HG02970 (cell line): ENCODE measurements around the gene TPRKB.
"Not testable (repeated sequence)": the region's sequence is repeated elsewhere in the genome, so short reads cannot be mapped to it uniquely, and the experiment has no call there.

Experiments
- ATAC-seq: cut with Tn5 transposase; IDR thresholded peaks from one replicate; pipeline ENCODE4 v1.9.1; 2021; ENCODE audit warnings: mild to moderate bottlenecking, moderate library complexity, moderate number of reproducible peaks; ENCODE audit not compliant: unreplicated experiment, low FRiP score

The TPRKB gene

DNA sequence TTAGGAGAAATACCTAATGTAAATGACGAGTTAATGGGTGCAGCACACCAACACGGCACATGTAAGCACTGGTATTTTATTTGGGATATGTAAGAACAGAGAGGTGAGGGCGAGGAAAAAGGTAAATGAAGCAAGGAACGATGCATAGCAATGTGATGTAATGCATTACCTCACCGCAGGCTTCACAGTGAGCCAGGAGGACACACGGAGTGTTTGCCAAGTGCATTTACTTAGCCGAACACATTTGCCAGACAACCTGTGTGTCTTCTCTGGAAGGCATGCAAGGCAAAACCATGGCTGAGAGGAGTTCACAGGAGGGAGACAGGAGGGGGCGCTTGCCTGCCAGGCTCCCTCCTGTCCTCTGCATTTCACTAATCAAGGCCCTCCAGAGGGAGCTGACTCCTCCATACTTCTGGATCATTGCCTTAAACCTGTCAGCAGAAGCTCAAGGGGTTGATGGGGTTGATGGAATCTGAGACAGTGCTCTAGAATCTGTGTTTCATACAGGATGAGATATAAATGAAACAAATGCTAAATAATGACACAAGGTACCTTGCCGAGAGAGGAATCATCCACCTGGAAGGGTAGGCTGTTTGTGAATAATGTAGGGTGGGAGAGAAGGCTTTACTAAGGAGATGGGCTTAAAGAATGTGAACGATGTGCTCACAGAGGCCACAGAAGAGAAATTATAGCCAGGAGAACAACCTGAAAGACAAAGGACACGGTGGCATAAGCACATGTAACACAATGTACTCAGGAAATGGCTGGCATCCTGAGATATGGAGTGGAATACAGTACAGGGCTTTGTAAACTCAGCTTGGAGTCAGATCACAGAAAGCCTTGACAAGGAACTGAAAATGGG lies 9.1 kb upstream of the TPRKB start:
- ATAC-seq = no peak

DNA sequence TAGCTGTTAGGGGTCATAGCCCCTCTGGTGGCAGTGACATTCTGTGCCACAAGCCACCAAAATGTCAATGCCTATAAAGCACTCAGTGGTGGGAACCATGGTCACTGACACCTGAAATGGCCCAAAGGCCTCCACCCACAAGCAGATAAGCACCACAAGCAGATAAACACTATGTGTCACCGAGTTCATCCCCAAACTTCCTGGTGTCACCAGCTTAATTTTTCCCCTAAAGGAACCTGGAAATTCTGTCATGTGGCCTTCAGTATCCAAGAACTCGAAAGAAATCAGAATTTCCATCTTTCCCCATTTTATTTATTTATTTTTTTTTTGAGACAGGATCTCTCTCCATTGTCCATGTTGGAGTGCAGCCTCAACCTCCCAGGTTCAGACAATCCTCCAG lies 3.6 kb upstream of the TPRKB start:
- no peak for ATAC-seq

DNA sequence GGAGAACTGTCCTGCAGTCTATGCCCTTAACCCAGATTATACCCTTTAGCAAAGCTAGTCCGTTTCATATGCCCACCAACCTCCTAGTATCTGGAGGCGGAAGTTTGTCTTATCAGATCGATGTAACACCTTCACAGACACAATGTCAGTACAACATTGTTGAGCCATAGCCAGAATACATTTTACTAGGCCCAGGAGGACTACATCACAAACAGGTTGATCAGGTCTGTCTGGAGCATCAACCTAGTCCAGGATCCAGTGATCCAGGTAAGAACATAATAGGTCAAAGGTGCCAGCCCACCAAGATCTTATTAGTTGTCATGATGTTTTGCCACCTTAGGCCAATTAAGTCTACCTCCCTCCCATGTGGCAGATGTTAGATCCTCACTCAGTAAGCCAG lies 2.0 kb upstream of the TPRKB start:
- ATAC-seq = no peak

DNA sequence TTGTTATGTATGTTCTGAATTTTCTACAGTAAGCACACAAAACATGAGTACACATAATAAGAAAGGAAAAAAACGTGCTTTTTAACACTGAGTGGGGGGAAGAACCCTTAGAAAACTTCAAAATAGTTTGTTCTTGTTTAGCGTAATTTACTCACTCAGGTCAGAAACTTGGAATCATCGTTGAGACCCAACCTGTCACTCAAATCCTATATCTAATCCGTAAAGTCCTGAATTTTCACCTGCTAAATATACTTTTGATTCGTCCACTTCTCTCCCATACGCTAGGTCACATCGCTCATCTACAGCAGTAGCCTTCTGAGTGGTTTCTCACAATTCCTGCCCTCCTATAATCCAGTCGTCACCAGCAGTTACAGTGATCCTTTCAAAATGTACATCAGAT lies 767 bp downstream of the TPRKB start:
- peak; percentile 5 for ATAC-seq

DNA sequence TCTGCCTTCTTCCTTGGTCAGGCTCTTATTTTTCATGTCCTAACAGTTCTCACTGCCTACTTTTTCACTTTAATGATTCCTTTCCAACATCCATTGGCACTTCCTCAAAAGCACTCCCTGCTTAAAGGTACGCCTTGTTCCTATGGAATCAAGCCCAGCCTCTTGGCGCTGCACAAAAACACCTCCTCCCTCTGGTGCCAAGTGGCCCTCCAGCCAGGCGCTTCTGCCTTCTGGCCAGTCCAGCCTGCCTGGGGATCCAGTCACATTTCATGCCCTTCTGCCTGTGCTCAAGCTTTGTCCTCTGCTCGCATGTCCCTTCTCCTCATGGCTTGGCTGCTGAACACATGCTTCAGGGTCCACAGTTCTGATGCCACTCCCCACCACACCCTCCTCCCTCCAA lies 6.3 kb downstream of the TPRKB start:
- no peak for ATAC-seq

DNA sequence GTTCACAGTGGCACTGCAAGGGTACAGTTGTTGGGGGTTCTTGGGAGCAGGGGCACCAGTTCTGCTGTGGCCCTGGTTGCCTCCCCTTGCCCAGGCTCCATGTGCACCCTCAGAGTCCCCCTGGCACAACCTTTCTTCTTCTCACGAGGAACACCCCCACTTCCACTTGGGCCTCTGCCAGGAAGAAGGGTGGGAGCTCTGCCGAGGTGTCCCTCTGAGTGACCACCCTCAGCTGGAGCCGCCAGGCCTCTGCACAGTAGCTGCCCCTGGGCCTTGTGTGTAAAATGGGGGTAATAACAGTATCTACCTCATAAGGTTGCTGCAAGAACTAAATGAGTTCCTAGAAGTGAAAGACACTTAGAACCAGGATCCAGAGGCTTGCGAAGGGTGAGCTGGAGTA lies 8.4 kb downstream of the TPRKB start:
- no peak for ATAC-seq

DNA sequence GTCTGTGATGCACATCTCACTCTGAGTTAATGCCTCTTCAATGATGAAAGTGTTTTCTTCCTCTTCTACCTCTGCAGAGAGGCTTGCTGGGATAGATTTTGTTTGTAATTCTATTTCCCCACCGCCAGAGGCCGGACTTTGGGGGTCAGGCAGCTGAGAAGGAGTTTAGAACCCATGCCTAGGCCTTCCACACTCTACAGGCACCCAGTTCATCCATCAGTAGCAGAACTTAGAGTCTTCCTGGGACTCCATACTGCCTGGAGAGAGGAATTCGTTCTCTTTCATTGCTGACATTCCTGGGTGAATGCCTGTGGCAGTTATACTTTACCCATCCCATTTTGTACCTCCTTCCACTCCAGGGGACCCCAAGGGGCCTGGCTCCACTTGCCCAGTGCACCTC lies 9.1 kb downstream of the TPRKB start:
- no peak for ATAC-seq

DNA sequence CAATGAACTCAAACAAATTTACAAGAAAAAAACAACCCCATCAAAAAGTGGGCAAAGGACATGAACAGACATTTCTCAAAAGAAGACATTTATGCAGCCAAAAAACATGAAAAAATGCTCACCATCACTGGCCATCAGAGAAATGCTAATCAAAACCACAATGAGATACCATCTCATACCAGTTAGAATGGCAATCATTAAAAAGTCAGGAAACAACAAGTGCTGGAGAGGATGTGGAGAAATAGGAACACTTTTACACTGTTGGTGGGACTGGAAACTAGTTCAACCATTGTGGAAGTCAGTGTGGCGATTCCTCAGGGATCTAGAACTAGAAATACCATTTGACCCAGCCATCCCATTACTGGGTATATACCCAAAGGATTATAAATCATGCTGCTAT lies 10.5 kb downstream of the TPRKB start:
- ATAC-seq = not testable (repeated sequence)

DNA sequence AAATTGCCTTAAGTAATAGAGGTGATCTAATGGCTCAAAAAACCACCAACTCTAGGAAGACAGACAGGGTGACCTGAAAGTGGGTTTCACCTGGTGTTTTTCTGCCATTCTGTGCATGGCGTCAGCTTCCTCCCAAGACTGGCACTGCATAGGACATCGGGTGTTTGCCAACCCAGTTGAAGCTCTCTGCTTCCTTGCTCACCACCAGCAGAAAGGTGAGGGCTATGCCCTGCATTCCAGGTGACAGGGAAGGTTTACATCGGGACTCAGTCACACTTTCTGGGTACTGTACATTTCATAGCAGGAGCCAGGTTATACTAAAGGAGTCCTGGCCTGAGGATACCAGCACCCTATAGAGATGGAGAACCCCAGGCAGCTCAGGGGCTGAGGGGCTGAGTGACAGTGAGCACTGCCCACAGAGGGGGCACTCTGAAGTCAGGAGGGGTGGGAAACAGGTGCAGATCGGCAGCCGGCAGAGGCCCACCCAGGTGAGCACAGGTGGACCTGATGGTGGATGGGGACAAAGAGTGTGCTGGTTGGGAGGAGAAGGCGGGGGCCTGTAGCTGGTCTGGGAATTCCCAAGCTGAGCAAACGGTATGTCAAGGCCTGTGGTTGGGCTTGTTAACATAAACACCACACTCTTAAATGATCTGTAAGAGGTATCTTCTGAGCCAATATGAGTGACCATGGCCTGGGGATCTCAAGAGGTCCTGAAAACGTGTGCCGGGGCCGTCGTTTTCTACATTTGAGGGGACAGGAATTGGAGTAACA lies 18.1 kb downstream of the TPRKB start:
- ATAC-seq = no peak

DNA sequence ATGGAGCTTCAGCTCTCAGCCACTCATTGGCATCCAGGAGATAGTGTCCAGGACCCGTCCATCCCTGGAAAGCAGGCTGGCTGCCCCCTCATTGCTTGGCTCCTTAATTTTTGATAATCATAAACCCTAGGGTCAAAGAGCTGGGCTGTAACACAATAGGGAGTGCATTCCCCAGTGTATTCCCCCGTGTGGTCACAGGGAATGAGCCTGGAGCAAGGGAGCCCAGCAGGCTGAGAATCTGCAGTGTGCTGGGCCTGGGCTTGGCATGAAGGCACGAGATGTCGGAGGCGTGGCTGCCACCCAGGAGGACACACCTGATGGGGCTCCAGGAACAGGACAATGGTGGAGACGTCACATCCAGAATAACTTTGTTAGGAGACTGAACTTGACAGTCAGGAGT lies 18.7 kb downstream of the TPRKB start:
- no peak for ATAC-seq

DNA sequence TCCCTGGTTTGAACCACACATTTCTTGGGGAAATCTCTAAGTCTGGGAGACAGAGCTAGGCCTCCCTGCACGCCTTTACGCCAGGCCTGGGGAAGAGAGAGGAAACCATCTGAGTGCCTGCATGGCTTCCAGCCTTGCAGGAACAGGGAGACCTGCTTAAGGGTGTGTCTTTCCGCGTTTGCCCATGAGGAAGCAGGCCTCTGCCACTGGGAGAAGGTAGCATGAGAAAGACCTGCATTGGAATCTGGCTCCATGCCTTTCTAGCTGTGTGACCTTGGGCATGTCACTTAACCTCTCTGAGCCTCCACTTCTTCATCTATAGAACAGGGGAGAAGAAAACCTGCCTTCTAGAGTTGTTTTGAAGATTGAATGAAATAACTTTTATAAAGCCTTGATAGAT lies 19.4 kb downstream of the TPRKB start:
- ATAC-seq = not testable (repeated sequence)

DNA sequence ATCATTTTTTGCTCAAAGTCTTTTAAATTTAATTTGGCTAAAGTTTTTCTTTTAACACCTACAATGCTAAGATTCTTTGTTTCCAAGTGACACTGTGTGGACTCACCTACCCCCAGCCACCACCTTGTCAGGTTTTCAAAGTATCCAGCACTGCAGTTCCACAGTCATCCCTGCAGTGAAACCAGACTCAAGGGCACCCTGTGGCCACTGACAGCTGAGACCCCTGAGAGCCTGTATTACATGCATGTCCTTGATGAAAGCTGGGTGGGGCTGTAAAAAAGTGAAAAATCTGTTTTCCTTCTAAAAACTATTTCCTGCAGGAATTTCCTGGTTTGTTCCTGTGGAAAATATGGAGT lies 19.9 kb downstream of the TPRKB start:
- no peak for ATAC-seq

DNA sequence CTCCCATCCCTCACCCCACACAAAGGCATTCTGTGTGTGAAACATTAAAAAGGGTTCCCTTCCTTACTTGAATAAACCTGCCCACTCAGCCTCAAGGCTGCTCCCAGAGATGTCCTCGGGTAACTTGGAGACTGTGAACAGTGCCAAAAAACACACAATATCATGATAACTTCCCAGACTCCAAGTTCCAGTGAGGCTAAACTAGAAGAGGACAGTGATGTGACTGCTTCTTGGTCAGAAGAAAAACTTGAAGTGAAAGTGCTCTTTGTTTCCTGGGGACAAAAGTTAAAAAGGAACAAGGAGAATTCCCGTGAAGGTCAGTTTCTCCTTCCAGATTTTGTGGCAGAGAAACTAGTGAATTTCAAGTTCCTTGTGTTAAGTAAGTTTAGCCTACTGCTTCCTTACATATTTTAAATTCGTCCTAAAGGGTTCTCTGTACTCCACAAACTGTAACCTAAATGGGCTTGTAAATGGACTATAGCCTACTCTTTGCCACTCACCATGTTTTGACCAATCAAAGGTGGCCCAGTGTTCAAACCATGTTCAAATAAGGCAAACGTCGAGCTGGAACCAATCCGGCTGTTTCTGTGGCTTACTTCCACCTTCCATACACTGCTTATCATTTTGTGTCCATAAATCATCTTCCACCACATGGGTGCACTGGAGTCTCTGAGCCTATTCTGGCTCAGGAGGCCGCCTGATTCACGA lies 20.4 kb downstream of the TPRKB start:
- no peak for ATAC-seq

DNA sequence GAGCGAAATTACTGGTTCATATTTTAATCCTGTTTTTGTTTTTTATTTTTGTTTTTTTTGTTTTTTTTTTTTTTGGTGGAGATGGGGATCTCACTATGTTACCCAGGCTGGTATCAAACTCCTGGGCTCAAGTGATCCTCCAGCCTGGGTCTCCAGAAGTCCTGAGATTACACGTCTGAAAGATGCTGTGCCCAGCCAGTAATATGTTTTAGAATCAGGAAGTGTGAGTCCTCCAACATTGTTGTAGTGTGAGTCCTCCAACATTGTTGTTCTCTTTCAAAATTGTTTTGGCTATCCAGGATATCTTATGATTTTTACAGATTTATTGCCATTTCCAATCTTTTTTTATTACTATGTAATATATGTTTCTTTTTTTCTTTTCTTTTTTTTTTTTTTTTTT lies 23.1 kb downstream of the TPRKB start:
- no peak for ATAC-seq

DNA sequence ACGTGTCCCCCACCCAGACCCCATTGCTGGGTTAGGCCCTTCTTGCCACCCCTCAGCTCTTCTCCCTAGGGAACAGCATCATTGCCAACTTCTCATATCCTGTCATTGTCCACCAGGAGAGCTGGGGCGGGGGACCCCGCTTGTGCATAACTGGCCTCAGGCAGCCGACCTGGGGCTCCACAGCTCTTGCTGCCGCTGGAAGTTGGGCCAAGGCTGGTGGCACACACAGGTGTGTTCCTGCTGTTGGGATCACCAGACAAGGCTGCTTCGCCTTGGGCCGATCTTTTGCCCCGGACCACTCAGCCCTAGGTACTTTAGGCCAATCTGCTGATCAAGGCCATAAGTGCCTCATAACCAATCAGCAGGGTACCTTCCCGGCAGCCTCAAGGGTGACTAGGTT lies 28.6 kb downstream of the TPRKB start:
- ATAC-seq = no peak

DNA sequence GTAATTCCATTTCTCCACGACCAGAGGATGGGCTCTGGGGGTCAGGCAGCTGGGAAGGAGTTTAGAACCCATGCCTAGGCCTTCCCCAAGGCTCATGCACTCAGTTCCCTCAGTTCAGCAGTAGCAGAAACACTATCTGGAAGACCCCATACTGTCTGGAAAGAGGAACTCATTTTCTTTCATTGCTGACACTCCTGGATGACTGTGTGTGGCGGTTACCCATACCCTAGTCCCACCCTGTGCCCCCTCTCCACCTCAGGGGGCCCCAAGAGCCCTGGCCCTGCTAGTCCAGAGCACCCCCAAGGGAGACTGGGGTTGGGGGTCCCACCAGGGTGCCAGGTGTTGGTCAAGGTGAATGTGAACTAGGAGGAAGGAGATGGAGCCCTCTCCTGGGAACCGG lies 29.5 kb downstream of the TPRKB start:
- ATAC-seq = no peak

DNA sequence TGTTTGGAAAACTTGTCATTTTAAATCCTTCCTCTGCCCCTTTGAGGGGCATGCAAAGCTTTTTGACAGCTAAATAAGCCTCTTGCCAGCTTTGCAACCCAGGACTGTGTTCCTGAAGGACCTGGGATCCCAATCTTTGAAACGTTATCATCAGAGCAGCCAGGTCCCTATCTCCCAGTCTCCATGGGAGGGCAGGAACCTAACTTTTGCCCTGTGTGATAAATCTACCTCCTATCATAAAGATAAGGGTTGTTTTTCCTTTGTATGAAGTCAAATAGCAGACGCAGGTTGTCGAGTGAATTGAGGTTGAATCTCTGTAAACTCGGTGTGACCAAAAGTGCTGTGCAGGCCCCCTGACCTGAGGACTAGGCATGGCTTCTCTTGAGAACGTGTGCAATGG lies 30.1 kb downstream of the TPRKB start:
- no peak for ATAC-seq

DNA sequence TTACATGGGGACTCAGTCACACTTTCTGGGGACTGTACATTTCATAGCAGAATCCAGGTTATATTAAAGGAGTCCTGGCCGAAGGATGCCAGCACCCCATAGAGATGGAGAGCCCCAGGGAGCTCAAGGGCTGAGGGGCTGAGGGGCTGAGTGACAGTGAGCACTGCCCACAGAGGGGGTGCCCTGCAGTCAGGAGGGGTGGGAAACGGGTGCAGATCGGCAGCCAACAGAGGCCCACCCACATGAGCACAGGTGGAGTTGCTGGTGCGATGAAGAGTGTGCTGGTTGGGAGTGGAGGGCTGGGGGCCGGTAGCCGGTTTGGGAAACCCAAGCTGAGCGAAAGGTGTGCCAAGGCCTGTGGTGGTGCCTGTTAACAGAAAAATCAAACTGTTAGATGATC lies 32.1 kb downstream of the TPRKB start:
- no peak for ATAC-seq

DNA sequence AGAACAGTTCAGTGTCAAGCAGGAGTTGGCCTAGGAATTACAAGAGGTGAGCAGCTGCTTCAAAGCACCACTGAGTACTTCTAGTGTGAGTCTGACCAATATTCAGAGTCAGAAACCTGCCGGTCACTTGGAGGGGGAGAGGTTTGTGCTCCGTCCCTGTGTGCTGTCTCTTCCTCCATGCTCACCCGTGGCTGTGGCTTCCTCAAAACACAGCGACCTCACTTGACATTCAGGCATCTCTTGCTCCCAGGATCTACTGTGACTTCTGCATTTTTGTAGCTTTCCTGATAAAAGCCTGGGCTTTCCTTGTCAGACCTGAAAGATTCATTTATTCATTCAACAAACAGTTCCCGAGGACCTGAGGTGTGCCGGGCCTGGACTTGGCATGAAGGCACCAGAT lies 32.9 kb downstream of the TPRKB start:
- ATAC-seq = no peak

DNA sequence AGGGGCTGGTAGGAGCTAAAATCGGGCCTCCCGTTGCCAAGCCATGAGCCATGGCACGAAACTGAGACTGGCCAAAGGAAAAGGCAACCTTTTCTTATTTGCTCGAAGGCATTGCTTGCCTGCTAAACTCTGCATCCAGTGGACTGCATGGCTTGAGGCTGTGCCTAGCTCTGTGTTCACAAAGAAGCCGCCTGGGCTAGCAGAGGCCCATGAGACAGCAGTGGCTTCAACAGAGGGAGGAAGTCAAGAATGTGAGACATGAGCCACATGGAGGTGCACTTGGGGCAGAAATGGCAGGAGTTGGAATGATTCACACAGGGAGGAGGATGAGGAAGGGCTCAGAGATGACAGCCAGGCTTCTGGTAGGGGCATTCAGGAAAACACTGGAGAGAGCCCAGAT lies 33.5 kb downstream of the TPRKB start:
- no peak for ATAC-seq

DNA sequence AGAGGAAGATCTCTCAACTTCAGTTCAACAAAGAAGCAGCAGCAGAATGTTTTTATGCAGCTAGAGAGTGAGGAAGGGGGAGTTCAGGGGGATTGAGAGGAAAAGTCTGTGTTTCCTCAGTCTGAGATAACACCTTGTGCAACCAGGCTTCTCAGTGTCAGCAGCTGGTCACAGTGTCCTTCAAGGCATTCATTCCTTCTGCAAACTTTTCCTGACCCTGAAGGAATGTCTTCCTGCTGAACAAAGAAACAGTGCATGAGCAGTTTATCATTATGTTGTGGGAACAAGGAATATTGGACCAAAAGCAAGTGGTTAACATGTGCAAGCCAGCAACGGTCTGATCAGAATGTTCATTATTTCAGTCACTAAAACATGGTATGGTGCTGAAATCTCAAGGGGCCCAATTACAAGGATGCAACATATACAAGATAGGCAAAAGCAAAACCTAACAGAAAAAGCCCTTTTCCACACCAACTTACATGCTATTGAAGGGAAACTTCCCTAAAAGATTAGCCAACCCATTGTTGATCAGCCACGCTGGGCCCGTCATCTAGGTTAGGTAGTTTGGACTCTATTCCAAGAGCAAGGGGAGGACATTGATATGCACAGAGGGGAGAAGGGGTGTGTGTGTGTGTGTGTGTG lies 34.2 kb downstream of the TPRKB start:
- not testable (repeated sequence) for ATAC-seq
